Measurements from ENCODE around the gene NR1H4.

DNA sequence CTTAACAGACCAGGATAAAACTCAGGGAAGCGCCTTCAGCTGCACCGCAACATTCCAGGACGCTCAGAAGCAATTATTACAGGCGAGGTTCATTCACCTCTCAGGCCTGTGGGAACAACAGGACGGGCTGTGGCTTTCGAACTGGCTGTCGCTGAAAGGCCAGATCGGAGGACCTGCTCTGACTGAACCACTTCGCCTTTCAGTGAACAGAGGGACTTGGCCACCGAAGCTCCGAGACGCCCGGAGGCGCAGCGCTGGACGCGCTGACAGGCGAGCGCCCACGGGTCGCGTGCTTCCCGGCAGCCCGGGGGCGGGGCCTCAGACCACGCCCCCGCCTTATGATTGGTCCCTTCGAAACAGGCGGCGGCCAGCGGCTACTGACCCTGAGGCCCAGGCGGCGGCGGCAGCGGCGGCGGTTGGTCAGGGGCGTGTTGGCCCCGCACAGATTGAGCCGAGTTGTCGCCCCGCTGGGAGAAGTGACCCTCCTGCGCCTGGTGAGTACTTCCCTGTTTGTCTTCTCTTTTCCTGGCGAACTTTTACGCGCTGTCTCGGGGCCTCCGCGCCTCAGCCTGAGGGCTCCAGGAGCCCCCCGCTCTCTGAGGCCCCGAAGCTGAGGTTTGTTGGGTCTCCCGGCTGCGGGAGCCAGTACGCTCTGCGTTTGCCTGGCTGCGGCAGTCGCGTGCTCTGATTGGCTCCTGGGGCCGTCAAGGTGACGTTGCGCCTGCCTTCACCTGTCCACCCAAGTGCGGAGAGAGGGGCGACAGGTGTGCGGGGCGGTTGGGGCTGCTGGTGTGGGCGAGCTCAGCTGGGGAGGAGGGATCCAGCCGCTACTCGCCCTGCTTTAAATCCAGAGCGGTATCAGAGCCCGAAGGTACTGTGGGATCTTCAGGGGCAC, 99.9 kb downstream of the NR1H4 start, which contains the start of gene GAS2L3:
- TF ChIP-seq ATF2 (CRISPR knock-in tag; IDR thresholded peaks at IDR 0.05) (no peak), E2F6 (IDR thresholded peaks at IDR 0.05; ENCODE audit: borderline replicate concordance in 1 of 2, extremely low read depth in 1 of 2, insufficient read depth in 1 of 2, insufficient read length in 1 of 2, low read depth in 1 of 2, low read length in 1 of 2, poor library complexity in 1 of 2, severe bottlenecking in 1 of 2) (peak; percentile 76 to 92), CEBPB (tag; IDR thresholded peaks at IDR 0.05) (no peak), ZZZ3 (IDR thresholded peaks at IDR 0.05) (no peak), ZNF696 (CRISPR knock-in tag; conservative IDR thresholded peaks at IDR 0.05) (no peak), NCOA1 (IDR thresholded peaks at IDR 0.05; ENCODE audit: low read depth) (no peak), TRIM28 (IDR thresholded peaks at IDR 0.05) (no peak), ZNF239 (CRISPR knock-in tag; IDR thresholded peaks at IDR 0.05) (no peak), KAT7 (CRISPR knock-in tag; IDR thresholded peaks at IDR 0.05; ENCODE audit: borderline replicate concordance) (no peak), CBX3 (IDR thresholded peaks at IDR 0.05; ENCODE audit: borderline replicate concordance in 1 of 2, low read length in 2 of 2) (0 out of 3 replicates have a peak, but pooled peaks of 1 of the 2 experiments have one; percentile 63), ILF3 (IDR thresholded peaks at IDR 0.05; ENCODE audit: borderline replicate concordance) (no peak), ZFX (CRISPR knock-in tag; IDR thresholded peaks at IDR 0.05) (peak; percentile 63)
- TF ChIP-seq, protein P1, sequence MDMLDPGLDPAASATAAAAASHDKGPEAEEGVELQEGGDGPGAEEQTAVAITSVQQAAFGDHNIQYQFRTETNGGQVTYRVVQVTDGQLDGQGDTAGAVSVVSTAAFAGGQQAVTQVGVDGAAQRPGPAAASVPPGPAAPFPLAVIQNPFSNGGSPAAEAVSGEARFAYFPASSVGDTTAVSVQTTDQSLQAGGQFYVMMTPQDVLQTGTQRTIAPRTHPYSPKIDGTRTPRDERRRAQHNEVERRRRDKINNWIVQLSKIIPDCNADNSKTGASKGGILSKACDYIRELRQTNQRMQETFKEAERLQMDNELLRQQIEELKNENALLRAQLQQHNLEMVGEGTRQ (CRISPR knock-in tag; IDR thresholded peaks at IDR 0.05): no peak
- TF ChIP-seq, protein P2, sequence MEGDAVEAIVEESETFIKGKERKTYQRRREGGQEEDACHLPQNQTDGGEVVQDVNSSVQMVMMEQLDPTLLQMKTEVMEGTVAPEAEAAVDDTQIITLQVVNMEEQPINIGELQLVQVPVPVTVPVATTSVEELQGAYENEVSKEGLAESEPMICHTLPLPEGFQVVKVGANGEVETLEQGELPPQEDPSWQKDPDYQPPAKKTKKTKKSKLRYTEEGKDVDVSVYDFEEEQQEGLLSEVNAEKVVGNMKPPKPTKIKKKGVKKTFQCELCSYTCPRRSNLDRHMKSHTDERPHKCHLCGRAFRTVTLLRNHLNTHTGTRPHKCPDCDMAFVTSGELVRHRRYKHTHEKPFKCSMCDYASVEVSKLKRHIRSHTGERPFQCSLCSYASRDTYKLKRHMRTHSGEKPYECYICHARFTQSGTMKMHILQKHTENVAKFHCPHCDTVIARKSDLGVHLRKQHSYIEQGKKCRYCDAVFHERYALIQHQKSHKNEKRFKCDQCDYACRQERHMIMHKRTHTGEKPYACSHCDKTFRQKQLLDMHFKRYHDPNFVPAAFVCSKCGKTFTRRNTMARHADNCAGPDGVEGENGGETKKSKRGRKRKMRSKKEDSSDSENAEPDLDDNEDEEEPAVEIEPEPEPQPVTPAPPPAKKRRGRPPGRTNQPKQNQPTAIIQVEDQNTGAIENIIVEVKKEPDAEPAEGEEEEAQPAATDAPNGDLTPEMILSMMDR (IDR thresholded peaks at IDR 0.05 in 2 of 3, conservative IDR thresholded peaks at IDR 0.05 in 1 of 3; ENCODE audit: insufficient read depth in 2 of 3, low read depth in 1 of 3, low read length in 3 of 3): no peak

All from K562 (cell line).